Measurements from ENCODE around the gene HNF4A. TPM values are rescaled to one million over a fixed set of nuclear protein-coding genes. Genes with fewer than 3 reads are reported as not detected.

HNF4A gene
- total and polyA plus RNA-seq, 9 donors: 0.07 to 1.5 (median 0.25) TPM

- Histone ChIP-seq H3K4me1 (ENCODE audit: insufficient read depth) (no peaks in the 10 kb centered on the region), H3K36me3 (no peaks in the 10 kb centered on the region), H3K27me3 (no peaks in the 10 kb centered on the region), H3K4me3 (no peak overlapping the region), H3K27ac (no peak overlapping the region), H3K9me3 (no peaks in the 10 kb centered on the region)
- 50 to 53% (median 53%) methylated on average over 3 of the region's 3 CpGs for WGBS, 3 donors
- DNase-seq: no peak
- TF ChIP-seq EP300 (IDR thresholded peaks at IDR 0.05) (no peak), CTCF (IDR thresholded peaks at IDR 0.05) (no peak), POLR2A (IDR thresholded peaks at IDR 0.05) (no peak)
- intact Hi-C loops (cut with DNase I): no loop called here
Observed at GRCh38 chr20:44450281-44450889, 94.9 kb downstream of the HNF4A start.

- 77 to 87% (median 84%) methylated on average over 7 of the region's 7 CpGs for WGBS, 3 donors
Observed at GRCh38 chr20:44450903-44451450, 95.5 kb downstream of the HNF4A start.

GRCh38 chr20:44454306-44454963, 98.9 kb downstream of the HNF4A start:
- TF ChIP-seq CTCF (IDR thresholded peaks at IDR 0.05) (no peak), EP300 (IDR thresholded peaks at IDR 0.05) (no peak), POLR2A (IDR thresholded peaks at IDR 0.05) (no peak)
- Histone ChIP-seq H3K27me3 (no peaks in the 10 kb centered on the region), H3K4me1 (ENCODE audit: insufficient read depth) (no peaks in the 10 kb centered on the region), H3K36me3 (no peaks in the 10 kb centered on the region), H3K9me3 (no peaks in the 10 kb centered on the region), H3K4me3 (no peak overlapping the region), H3K27ac (no peak overlapping the region)
- no peak for DNase-seq
- WGBS, 3 donors: 83 to 86% (median 85%) methylated on average over 7 of the region's 7 CpGs
- intact Hi-C loops (cut with DNase I): no loop called here

More at GRCh38 chr20:44450903-44451450, 95.5 kb downstream of the HNF4A start:
- Histone ChIP-seq H3K27ac (no peak overlapping the region), H3K9me3 (no peaks in the 10 kb centered on the region), H3K27me3 (no peaks in the 10 kb centered on the region), H3K36me3 (no peaks in the 10 kb centered on the region), H3K4me1 (ENCODE audit: insufficient read depth) (no peaks in the 10 kb centered on the region), H3K4me3 (no peak overlapping the region)
- TF ChIP-seq POLR2A (IDR thresholded peaks at IDR 0.05) (no peak), CTCF (IDR thresholded peaks at IDR 0.05) (no peak), EP300 (IDR thresholded peaks at IDR 0.05) (no peak)
- no peak for DNase-seq
- intact Hi-C loops (cut with DNase I): no loop called here

GRCh38 chr20:44455126-44455525, 99.6 kb downstream of the HNF4A start:
- DNase-seq: no peak
- Histone ChIP-seq H3K9me3 (no peaks in the 10 kb centered on the region), H3K36me3 (no peaks in the 10 kb centered on the region), H3K4me1 (ENCODE audit: insufficient read depth) (no peaks in the 10 kb centered on the region), H3K27me3 (no peaks in the 10 kb centered on the region), H3K4me3 (no peak overlapping the region), H3K27ac (no peak overlapping the region)
- intact Hi-C loops (cut with DNase I): no loop called here
- TF ChIP-seq CTCF (IDR thresholded peaks at IDR 0.05) (no peak), EP300 (IDR thresholded peaks at IDR 0.05) (no peak), POLR2A (IDR thresholded peaks at IDR 0.05) (no peak)
- 71 to 83% (median 73%) methylated on average over 3 of the region's 3 CpGs for WGBS, 3 donors

All from ovary (tissue), 9 donors.